Measurements from ENCODE around the gene FBXO24. TPM values are rescaled to one million over a fixed set of nuclear protein-coding genes. Genes with fewer than 3 reads are reported as not detected.

FBXO24 gene
- total and polyA plus RNA-seq, 2 of the 8 experiments (the other 6 are each of a cell fraction or from before 2014, with no cell fraction given) = 0.35 to 0.57 TPM

DNA sequence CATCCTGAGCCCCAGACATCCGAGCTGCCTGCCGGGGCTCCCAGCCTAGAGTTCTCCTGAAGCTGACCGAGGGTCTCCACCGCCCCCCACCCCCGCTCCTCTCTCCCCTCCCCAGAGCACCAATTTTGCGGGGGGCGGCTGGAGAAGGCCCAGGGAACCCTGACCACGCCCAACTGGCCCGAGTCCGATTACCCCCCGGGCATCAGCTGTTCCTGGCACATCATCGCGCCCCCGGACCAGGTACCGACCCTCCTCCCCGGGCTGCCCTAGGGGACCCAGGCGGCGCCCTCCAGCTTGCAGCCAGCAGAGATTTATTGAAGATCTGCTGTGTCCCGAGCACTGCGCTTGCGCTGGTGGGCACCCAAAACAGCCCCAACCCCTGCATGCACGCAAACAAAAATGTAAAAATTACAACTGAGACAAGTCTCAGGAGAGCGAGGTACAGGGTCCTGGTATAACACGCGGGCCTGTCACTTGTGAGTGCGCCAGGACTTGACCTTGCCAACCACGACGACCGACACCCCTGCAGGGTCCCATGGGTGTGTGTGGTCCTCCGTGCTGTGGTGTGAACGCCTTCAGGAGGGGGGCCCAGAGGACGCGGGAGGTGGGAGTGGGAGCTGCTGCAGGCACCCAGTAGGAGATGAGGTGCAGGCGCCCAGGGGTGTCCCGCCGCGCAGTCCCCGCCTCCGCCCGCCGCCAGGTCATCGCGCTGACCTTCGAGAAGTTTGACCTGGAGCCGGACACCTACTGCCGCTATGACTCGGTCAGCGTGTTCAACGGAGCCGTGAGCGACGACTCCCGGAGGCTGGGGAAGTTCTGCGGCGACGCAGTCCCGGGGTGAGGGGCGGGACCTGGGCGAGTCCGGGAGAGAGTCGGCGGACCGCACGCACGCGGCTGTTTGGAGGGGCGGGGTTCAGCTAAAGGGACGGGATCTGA lies 19.1 kb downstream of the FBXO24 start:
- Histone ChIP-seq H3K4me3 (ENCODE audit: extremely low read depth in 1 of 4, insufficient read depth in 2 of 4, low read depth in 3 of 4, low read length in 4 of 4) (peak overlapping the region; percentile 61 to 82 (median 76)), H4K8ac (ENCODE audit: extremely low read depth, insufficient read depth, low read length) (peak overlapping the region; percentile 72), H3K23ac (ENCODE audit: insufficient read length) (no peak overlapping the region), H4K5ac (ENCODE audit: insufficient read length, low read depth, low read length) (peak overlapping the region; percentile 40), H3K4me1 (replicated peaks in 1 of 4; ENCODE audit: control insufficient read depth in 3 of 4, insufficient read depth in 4 of 4, low read length in 3 of 4) (peaks cover 0 to 29% (median 19%) of the 10 kb centered on the region in 4 experiments; a peak in 6 of 7 replicates), H2BK5ac (ENCODE audit: low read depth, low read length) (no peak overlapping the region), H3K9me3 (ENCODE audit: insufficient read depth in 2 of 2, low read depth in 1 of 2, low read length in 1 of 2) (no peaks in the 10 kb centered on the region), H2BK20ac (ENCODE audit: low read length) (no peak overlapping the region), H3K18ac (ENCODE audit: extremely low read depth, low read length) (peak overlapping the region; percentile 48), H3K79me1 (ENCODE audit: low read depth, low read length) (0 out of 2 replicates have a peak, but pooled peaks cover 4% of the 10 kb centered on the region), H3K23me2 (ENCODE audit: low read depth, low read length) (peaks cover 25% of the 10 kb centered on the region), H3K4ac (replicated peaks; ENCODE audit: insufficient read length, low read depth, low read length) (no peak overlapping the region), H2BK12ac (ENCODE audit: low read depth, low read length) (0 out of 2 replicates have a peak overlapping the region, but pooled peaks have one; percentile 27), H3K27ac (ENCODE audit: low read depth, low read length) (no peak overlapping the region), H4K91ac (replicated peaks; ENCODE audit: insufficient read length, low read length) (no peak overlapping the region), H2BK15ac (ENCODE audit: low read length) (no peak overlapping the region), H2BK120ac (replicated peaks; ENCODE audit: low read depth, low read length) (no peak overlapping the region), H3K56ac (replicated peaks; ENCODE audit: insufficient read length, low read depth, low read length) (no peak overlapping the region), H3K36me3 (ENCODE audit: control insufficient read depth in 2 of 4, insufficient read depth in 4 of 4, low read length in 3 of 4) (peaks cover 0 to 7% (median under 1%) of the 10 kb centered on the region in 4 experiments; a peak in 3 of 8 replicates), H4K20me1 (replicated peaks in 1 of 2; ENCODE audit: control insufficient read depth in 1 of 2, insufficient read depth in 2 of 2, low read length in 2 of 2) (no peaks in the 10 kb centered on the region), H3K9ac (replicated peaks in 1 of 4; ENCODE audit: extremely low read depth in 1 of 4, low read depth in 3 of 4, low read length in 3 of 4) (peak overlapping the region in 1 of 4 experiments; percentile 27; a peak in 2 of 7 replicates), H3K14ac (ENCODE audit: insufficient read length) (no peak overlapping the region), H2AFZ (ENCODE audit: low read length) (peak overlapping the region; percentile 29; the same call in 1 of the 2 replicates), H3K4me2 (ENCODE audit: insufficient read depth in 1 of 2, low read depth in 2 of 2, low read length in 2 of 2) (peak overlapping the region; percentile 98), H3K79me2 (ENCODE audit: control insufficient read depth in 1 of 2, insufficient read depth in 2 of 2, low read length in 2 of 2) (peaks cover 0 to 6% of the 10 kb centered on the region in 2 experiments; a peak in 1 of 4 replicates), H2AK5ac (ENCODE audit: low read depth, low read length) (no peak overlapping the region), H3K27me3 (replicated peaks in 1 of 4; ENCODE audit: control insufficient read depth in 3 of 4, extremely low read depth in 1 of 4, insufficient read depth in 3 of 4, low read length in 3 of 4) (peaks cover 0 to 10% (median 4%) of the 10 kb centered on the region in 4 experiments; a peak in 2 of 7 replicates)
- CTCF ChIA-PET (ENCODE audit: partially characterized antibody) = interaction anchor here (0.8 to 5.4 kb wide), 16 partner anchors 9 to 247 kb away, joined by 3 to 39 read pairs (median 4); partner anchors contain the start of genes FBXO24, GIGYF1, LRCH4 and SLC12A9
- POLR2A ChIA-PET (ENCODE audit: partially characterized antibody) = interaction anchor here (0.7 to 8.9 kb wide), 13 partner anchors 10 to 247 kb away, joined by 3 to 172 read pairs (median 3); partner anchors contain the start of genes FBXO24, GIGYF1, LRCH4 and SLC12A9
- WGBS, 2 experiments (ENCODE audit: extremely low coverage in 1 of 2, insufficient coverage in 1 of 2, insufficient read length in 1 of 2, insufficient replicate concordance in 2 of 2, low coverage in 1 of 2, low lambda C conversion rate in 2 of 2, missing lambda C conversion rate in 1 of 2) = 5% methylated on average over 59 of the region's 68 CpGs; no CpG with 5 or more reads in 1 of the 2 experiments
- peak in 1 of 2 experiments; percentile 79 for DNase-seq (ENCODE audit: low read depth in 1 of 2, low spot score in 2 of 2)
- TF ChIP-seq, protein P1, sequence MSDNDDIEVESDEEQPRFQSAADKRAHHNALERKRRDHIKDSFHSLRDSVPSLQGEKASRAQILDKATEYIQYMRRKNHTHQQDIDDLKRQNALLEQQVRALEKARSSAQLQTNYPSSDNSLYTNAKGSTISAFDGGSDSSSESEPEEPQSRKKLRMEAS (IDR thresholded peaks at IDR 0.05) = peak; percentile 66
- TF ChIP-seq, protein P2, sequence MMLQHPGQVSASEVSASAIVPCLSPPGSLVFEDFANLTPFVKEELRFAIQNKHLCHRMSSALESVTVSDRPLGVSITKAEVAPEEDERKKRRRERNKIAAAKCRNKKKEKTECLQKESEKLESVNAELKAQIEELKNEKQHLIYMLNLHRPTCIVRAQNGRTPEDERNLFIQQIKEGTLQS (IDR thresholded peaks at IDR 0.05; ENCODE audit: insufficient read depth, low read depth, low read length) = no peak
- TF ChIP-seq SIN3A (conservative IDR thresholded peaks at IDR 0.05 in 1 of 2, IDR thresholded peaks at IDR 0.05 in 1 of 2; ENCODE audit: low read depth in 1 of 2, low read length in 2 of 2) = peak in 1 of 2 experiments; percentile 10; a peak in 1 of 4 replicates
- TF ChIP-seq, protein P3, sequence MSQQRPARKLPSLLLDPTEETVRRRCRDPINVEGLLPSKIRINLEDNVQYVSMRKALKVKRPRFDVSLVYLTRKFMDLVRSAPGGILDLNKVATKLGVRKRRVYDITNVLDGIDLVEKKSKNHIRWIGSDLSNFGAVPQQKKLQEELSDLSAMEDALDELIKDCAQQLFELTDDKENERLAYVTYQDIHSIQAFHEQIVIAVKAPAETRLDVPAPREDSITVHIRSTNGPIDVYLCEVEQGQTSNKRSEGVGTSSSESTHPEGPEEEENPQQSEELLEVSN (IDR thresholded peaks at IDR 0.05) = peak; percentile 67
- peak; percentile 59 for TF ChIP-seq KDM4A (IDR thresholded peaks at IDR 0.05; ENCODE audit: low read depth, low read length, severe bottlenecking)
- no peak for FAIRE-seq

Data from H1 (cell line).